Spinal cord (tissue), 10 donors: ENCODE measurements around the gene INHBB. TPM values are rescaled to one million over a fixed set of nuclear protein-coding genes. Genes with fewer than 3 reads are reported as not detected.

ENCODE experiments used
- DNase-seq, 6 donors: peaks; one replicate each; pipeline versions ENCODE4 v3.0.0 to v3.0.0-alpha.2; 2013 to 2015; ENCODE audit warnings: low spot score in 6 of 6, low read depth in 4 of 6
- H3K27ac ChIP-seq: one replicate; pipeline ENCODE4 v1.5.1; 2013; ENCODE audit warnings: low read depth, low read length, control low read depth
- H3K27me3 ChIP-seq: one replicate; pipeline ENCODE4 v1.6.1; 2013; ENCODE audit warnings: low read length; ENCODE audit not compliant: control insufficient read depth, insufficient read depth
- H3K36me3 ChIP-seq: one replicate; pipeline ENCODE4 v1.6.1; 2013; ENCODE audit warnings: low read length; ENCODE audit not compliant: control insufficient read depth, insufficient read depth
- H3K4me1 ChIP-seq: one replicate; pipeline ENCODE4 v1.6.1; 2013; ENCODE audit warnings: low read length; ENCODE audit not compliant: control insufficient read depth, insufficient read depth
- H3K4me3 ChIP-seq: one replicate; pipeline ENCODE4 v1.5.1; 2013; ENCODE audit warnings: low read depth, low read length, control low read depth
- H3K9me3 ChIP-seq: one replicate; pipeline ENCODE4 v1.6.1; 2013; ENCODE audit warnings: low read length; ENCODE audit not compliant: control insufficient read depth, insufficient read depth
- WGBS: methylation state at CpG from one replicate; pipeline ENCODE4 v1.1.5; 2013; ENCODE audit warnings: missing lambda C conversion rate; ENCODE audit not compliant: insufficient coverage; 5-methylcytosine and 5-hydroxymethylcytosine counted together
- polyA plus RNA-seq, 2 donors: library from polyadenylated mRNA; unstranded; fragments of 120-200 nt; gene quantifications; one replicate each; pipeline ENCODE4 v1.2.1, GENCODE V29; 2013; ENCODE audit not compliant: insufficient read length in 2 of 2
- total RNA-seq, 2 donors: library from RNA; depleted of rRNA in 1 of 2; stranded (reverse); fragments of 120-200 nt in 1 of 2; fragments of >200 nt in 1 of 2; gene quantifications; one replicate each; pipeline versions ENCODE4 v1.2.3 to v1.2.4, GENCODE V29; 2013 to 2014
- donor health status: healthy.

INHBB gene
- total and polyA plus RNA-seq, 4 donors: 2.0 to 13.2 (median 6.5) TPM

GRCh38 chr2:120398996-120399888 lies 53.3 kb downstream of the INHBB start:
- DNase-seq: no peak
- peaks cover 18% of the 10 kb centered on the region for H3K4me1 ChIP-seq
- H3K9me3 ChIP-seq: no peaks in the 10 kb centered on the region
- H3K27me3 ChIP-seq: no peaks in the 10 kb centered on the region
- 93% methylated on average over 15 of the region's 22 CpGs for WGBS
- H3K27ac ChIP-seq: no peak overlapping the region
- no peak overlapping the region for H3K4me3 ChIP-seq
- no peaks in the 10 kb centered on the region for H3K36me3 ChIP-seq

- H3K4me1 ChIP-seq: peaks cover 18% of the 10 kb centered on the region
- H3K9me3 ChIP-seq: no peaks in the 10 kb centered on the region
- H3K27ac ChIP-seq: no peak overlapping the region
- 79% methylated on average over 5 of the region's 8 CpGs for WGBS
- no peak for DNase-seq
- no peak overlapping the region for H3K4me3 ChIP-seq
- H3K27me3 ChIP-seq: no peaks in the 10 kb centered on the region
- no peaks in the 10 kb centered on the region for H3K36me3 ChIP-seq
These were observed 53.9 kb downstream of the INHBB start for GRCh38 chr2:120399889-120400240.

GRCh38 chr2:120400551-120400950 lies 54.6 kb downstream of the INHBB start:
- no peaks in the 10 kb centered on the region for H3K36me3 ChIP-seq
- no peak for DNase-seq
- H3K4me3 ChIP-seq: no peak overlapping the region
- H3K4me1 ChIP-seq: peaks cover 13% of the 10 kb centered on the region
- 83% methylated on average over 10 of the region's 11 CpGs for WGBS
- H3K9me3 ChIP-seq: no peaks in the 10 kb centered on the region
- no peak overlapping the region for H3K27ac ChIP-seq
- H3K27me3 ChIP-seq: no peaks in the 10 kb centered on the region

Other genes starting within 250 kb of the INHBB start
- 10 to 100 TPM; 17.2 to 20.0 TPM for gene TMEM185B, start 122.7 kb upstream of the INHBB start, total RNA-seq
- 10 to 100 TPM; 15.4 to 18.2 TPM for gene TMEM185B, start 122.7 kb upstream of the INHBB start, polyA plus RNA-seq
- 10 to 100 TPM; 60.4 to 65.4 TPM for gene RALB, start 93.3 kb upstream of the INHBB start, total RNA-seq
- gene RALB, start 93.3 kb upstream of the INHBB start, polyA plus RNA-seq: 10 to 100 TPM; 55.0 to 62.0 TPM